Right forelimb (tissue), 1 donor: Measurements from ENCODE around the gene PI4KA.
"Not testable (repeated sequence)": the region's sequence is repeated elsewhere in the genome, so short reads cannot be mapped to it uniquely, and the experiment has no call there.

Source experiments
- DNase-seq: peaks from one replicate; pipeline ENCODE4 v3.0.0-alpha.2; 2018

Gene PI4KA

DNA sequence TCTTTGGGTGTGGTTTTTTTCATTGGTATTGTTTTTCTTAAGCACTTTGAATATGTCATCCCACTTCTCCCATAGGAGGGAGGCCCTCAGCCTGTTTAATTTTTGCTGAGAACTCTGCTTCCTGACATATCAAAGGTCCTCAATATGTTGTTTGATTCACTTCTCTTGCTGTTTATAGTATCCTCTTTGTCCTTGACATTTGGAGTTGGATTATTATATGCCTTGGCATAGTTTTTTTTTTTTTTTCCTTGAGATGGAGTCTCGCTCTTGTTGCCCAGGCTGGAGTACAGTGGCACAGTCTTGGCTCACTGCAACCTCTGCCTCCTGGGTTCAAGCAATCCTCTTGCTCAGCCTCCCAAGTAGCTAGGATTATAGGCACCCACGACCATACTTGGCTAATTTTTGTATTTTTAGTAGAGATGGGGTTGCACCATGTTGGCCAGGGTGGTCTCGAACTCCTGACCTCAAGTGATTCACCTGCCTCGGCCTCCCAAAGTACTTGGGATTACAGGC is 196.0 kb downstream of the PI4KA start:
- DNase-seq, result not testable (repeated sequence)

DNA sequence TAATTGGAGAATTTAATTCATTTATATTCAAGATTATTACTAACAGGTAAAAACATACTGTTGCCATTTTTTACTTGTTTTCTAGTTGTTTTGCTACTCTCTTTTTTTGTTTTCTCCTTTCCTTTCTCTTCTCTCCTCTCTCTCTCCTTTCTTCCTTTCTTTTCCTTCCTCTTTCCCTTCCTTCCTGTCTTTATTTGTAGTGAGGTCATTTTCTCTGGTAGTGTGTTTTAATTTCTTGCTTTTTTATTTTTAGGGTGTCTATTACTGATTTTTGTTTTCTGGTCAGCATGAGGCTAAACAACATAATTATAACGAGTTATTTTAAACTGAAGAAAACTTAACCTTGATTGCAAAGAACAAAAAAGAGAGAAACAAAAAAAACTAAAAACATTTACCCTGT is 197.1 kb downstream of the PI4KA start:
- DNase-seq, result no peak

DNA sequence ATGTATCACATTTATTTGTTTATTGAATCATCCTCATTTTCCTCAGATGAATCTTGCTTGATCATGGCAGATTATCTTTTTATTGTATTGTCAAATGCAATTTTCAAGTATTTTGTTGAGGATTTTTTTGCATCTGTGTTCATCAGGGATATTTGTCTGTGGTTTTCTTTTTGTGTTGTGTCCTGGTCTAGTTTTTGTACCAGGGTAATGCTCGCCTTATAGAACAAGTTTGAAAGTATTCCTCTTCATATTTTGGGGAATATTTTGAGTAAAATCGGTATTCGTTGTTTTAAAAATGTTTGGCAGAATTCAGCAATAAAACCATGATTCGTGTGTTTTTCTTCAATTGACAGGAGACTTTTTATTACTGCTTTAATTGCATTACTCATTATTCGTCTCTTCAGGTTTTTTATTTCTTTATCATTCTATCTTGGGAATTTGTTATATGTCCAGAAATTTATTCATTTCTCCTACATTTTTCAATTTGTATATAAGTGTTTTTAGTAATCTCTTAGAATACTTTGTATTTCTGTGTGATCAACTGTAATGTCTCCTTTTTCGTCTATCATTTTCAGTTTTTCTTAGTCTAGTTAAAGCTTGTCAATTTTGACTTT is 198.1 kb downstream of the PI4KA start:
- no peak for DNase-seq

DNA sequence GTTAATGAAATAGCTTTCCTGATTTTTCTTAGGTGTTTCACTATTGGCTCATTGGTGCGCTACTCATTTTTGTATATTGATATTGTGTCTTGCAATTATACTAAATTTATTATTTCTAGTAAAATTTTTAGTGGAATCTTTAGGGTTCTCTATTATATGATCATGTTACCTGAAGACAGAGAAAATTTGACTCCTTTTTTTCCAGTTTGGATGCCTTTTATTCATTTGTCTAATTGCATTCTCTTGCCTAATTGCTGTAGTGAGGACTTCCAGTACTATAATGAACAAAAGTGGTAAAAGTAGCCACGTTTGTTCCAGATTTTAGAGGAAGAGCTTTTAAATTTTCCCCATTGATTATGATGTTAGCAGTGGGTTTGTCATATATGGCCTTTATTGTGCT is 198.7 kb downstream of the PI4KA start:
- DNase-seq, result no peak

DNA sequence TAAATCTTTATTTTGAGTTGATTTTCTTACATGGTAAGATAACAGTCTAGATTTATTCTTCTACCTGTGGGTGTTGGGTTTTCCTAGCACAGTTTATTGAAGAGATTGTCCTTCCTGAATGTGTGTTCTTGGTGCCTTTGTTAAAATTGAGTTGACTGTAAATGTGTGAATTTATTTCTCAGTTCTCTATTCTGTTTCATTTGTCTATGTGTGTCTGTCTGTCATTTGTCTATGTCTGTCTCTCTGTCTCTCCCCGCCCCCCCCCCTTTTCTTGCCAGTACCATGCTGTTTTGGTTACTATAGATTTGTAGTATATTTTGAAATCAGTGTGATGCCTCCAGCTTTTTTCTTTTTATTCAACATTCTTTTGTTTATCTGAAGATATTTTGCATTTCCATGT is 199.4 kb downstream of the PI4KA start:
- no peak for DNase-seq

DNA sequence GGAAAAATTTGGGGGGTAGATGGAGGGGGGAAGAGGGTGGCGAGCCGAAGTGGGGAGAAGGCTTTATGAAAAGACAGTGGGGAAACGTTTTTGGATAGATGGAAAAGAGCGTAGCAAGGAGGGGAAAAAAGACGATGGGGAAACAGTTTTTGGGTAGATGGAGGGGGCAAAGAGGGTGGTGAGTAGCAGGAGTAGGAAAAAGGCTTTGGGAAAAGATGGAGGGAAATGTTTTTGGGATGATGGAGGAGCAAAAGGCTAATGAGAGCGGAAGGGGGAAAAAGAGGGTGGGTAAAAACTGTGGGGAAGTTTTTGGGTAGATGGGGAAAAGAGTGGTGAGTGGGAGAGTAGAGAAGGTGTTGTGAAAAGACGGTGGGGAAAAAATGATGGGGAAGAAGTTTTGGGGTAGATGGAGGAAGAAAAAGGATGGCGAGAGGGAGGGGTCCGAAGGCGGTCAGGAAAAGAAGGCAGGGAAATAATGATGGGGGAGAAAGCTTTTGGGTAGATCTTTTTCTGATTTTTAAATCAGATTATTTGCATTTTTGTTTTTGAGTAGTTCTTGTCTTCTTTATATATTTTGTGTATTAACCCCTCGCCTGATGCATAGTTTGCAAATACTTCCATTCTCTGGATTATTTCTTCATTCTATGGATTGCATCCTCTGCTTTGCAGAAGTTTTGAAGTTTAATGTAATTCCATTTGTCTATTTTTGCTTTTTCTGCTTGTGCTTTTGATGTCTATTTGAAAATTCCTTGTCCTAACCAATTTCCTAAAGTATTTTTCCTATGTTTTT is 200.0 kb downstream of the PI4KA start:
- no peak for DNase-seq

DNA sequence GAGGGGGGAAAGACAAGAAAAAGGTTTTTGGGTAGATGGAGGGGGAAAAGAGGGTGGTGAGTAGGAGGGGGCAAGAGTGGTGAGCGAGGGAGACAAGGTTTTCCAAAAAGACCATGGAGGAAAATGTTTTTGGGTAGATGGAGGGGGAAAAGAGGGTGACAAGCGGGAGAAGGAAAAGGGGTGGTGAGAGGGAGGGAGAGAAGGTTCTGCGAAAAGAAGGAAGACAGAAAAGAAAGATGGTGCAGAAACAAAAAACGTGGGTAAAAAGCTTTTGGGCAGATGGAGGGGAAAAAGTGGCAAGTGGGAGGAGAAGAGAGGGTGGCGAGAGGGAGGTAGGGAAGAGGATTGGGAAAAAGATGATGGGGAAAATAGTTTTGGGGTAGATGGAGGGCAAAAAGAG is 200.6 kb downstream of the PI4KA start:
- DNase-seq, result no peak
